H9 (cell line): Measurements from ENCODE around the gene RAP1GAP2. TPM values are rescaled to one million over a fixed set of nuclear protein-coding genes. Genes with fewer than 3 reads are reported as not detected.

ENCODE experiments used
- DNase-seq: peaks from one replicate; pipeline ENCODE4 v3.0.0-alpha.2; 2017
- H2AFZ ChIP-seq: one replicate; pipeline ENCODE4 v1.6.1; 2013; ENCODE audit warnings: mild to moderate bottlenecking, low read length, control low read depth, moderate library complexity
- H2AK5ac ChIP-seq: 2 replicates; pipeline ENCODE4 v1.6.1; 2013; ENCODE audit warnings: low read length, control low read depth, mixed read lengths; ENCODE audit not compliant: insufficient read length
- H2BK120ac ChIP-seq: one replicate; pipeline ENCODE4 v1.6.1; 2013; ENCODE audit warnings: low read depth, mild to moderate bottlenecking, low read length, control low read depth, inconsistent platforms; ENCODE audit not compliant: poor library complexity, severe bottlenecking
- H2BK12ac ChIP-seq: 2 replicates; pipeline ENCODE4 v1.6.1; 2013; ENCODE audit warnings: low read length, control low read depth, mixed read lengths, low read depth; ENCODE audit not compliant: insufficient read length
- H2BK15ac ChIP-seq: 2 replicates; pipeline ENCODE4 v1.6.1; 2013; ENCODE audit warnings: low read depth, low read length, control low read depth
- H2BK20ac ChIP-seq: one replicate; pipeline ENCODE4 v1.6.1; 2013; ENCODE audit warnings: low read depth, mild to moderate bottlenecking, low read length, control low read depth, inconsistent platforms; ENCODE audit not compliant: poor library complexity, severe bottlenecking
- H2BK5ac ChIP-seq: 2 replicates; pipeline ENCODE4 v1.6.1; 2013; ENCODE audit warnings: low read length, control low read depth, mixed read lengths; ENCODE audit not compliant: insufficient read length
- H3K14ac ChIP-seq: 2 replicates; pipeline ENCODE4 v1.6.1; 2013; ENCODE audit warnings: low read length, control low read depth; ENCODE audit not compliant: insufficient read depth
- H3K18ac ChIP-seq: 2 replicates; pipeline ENCODE4 v1.6.1; 2013; ENCODE audit warnings: low read depth, mild to moderate bottlenecking, mixed read lengths, low read length, control low read depth; ENCODE audit not compliant: insufficient read length
- H3K23ac ChIP-seq: 2 replicates; pipeline ENCODE4 v1.6.1; 2013; ENCODE audit warnings: low read length, control low read depth, mixed read lengths, low read depth; ENCODE audit not compliant: insufficient read length
- H3K23me2 ChIP-seq: 2 replicates; pipeline ENCODE4 v1.6.1; 2013; ENCODE audit warnings: low read depth, mild to moderate bottlenecking, mixed read lengths, low read length, control low read depth; ENCODE audit not compliant: insufficient read length, poor library complexity, severe bottlenecking
- H3K27ac ChIP-seq: 2 replicates; pipeline ENCODE4 v1.5.1; 2013; ENCODE audit warnings: low read length, control low read depth, mixed read lengths, low read depth; ENCODE audit not compliant: insufficient read length
- H3K27me3 ChIP-seq: 2 replicates; pipeline ENCODE4 v1.6.1; 2013; ENCODE audit warnings: low read length, control low read depth, inconsistent platforms; ENCODE audit not compliant: insufficient read depth
- H3K4ac ChIP-seq: 2 replicates; pipeline ENCODE4 v1.6.1; 2013; ENCODE audit warnings: low read depth, mild to moderate bottlenecking, control low read depth, inconsistent platforms, low read length, moderate library complexity
- H3K4me1 ChIP-seq: 2 replicates; pipeline ENCODE4 v1.6.1; 2013; ENCODE audit warnings: low read length, control low read depth, inconsistent platforms; ENCODE audit not compliant: insufficient read depth
- H3K4me2 ChIP-seq: 2 replicates; pipeline ENCODE4 v1.6.1; 2013; ENCODE audit warnings: low read length, control low read depth, mixed read lengths; ENCODE audit not compliant: insufficient read length, insufficient read depth
- H3K56ac ChIP-seq: 2 replicates; pipeline ENCODE4 v1.6.1; 2013; ENCODE audit warnings: low read depth, mild to moderate bottlenecking, mixed read lengths, low read length, control low read depth; ENCODE audit not compliant: insufficient read length
- H3K79me1 ChIP-seq: 2 replicates; pipeline ENCODE4 v1.6.1; 2013; ENCODE audit warnings: low read depth, mild to moderate bottlenecking, moderate library complexity, low read length, control low read depth, inconsistent platforms; ENCODE audit not compliant: insufficient read depth, poor library complexity, severe bottlenecking
- H3K79me2 ChIP-seq: 2 replicates; pipeline ENCODE4 v1.6.1; 2013; ENCODE audit warnings: low read length, control low read depth, inconsistent platforms; ENCODE audit not compliant: insufficient read depth
- H3K9ac ChIP-seq: 2 replicates; pipeline ENCODE4 v1.6.1; 2013; ENCODE audit warnings: low read length, control low read depth, mixed read lengths; ENCODE audit not compliant: insufficient read length; ENCODE audit errors: extremely low read depth
- H3K9me3 ChIP-seq: one replicate; pipeline ENCODE4 v1.6.1; 2013; ENCODE audit warnings: low read depth, low read length, inconsistent platforms; ENCODE audit not compliant: control insufficient read depth
- H3T11ph ChIP-seq: one replicate; pipeline ENCODE4 v1.6.1; 2013; ENCODE audit warnings: mild to moderate bottlenecking, low read length, control low read depth, inconsistent platforms
- H4K20me1 ChIP-seq: one replicate; pipeline ENCODE4 v1.6.1; 2013; ENCODE audit not compliant: control insufficient read depth, insufficient read length, insufficient read depth
- H4K5ac ChIP-seq: 2 replicates; pipeline ENCODE4 v1.6.1; 2013; ENCODE audit warnings: low read depth, mild to moderate bottlenecking, mixed read lengths, low read length, control low read depth; ENCODE audit not compliant: insufficient read length
- H4K8ac ChIP-seq: replicated peaks from 2 replicates; pipeline ENCODE4 v1.6.1; 2013; ENCODE audit warnings: low read length, control low read depth, mixed read lengths, low read depth; ENCODE audit not compliant: insufficient read length
- H4K91ac ChIP-seq: 2 replicates; pipeline ENCODE4 v1.6.1; 2013; ENCODE audit warnings: low read depth, mild to moderate bottlenecking, moderate library complexity, mixed read lengths, low read length, control low read depth; ENCODE audit not compliant: insufficient read length
- H3K27ac Mint-ChIP-seq, 3 experiments: 2 replicates in 2 of 3; 3 replicates in 1 of 3; pipeline ENCODE4 v1.8.0; 2020 to 2021; ENCODE audit warnings: mixed read lengths in 3 of 3, mild to moderate bottlenecking in 1 of 3, moderate library complexity in 1 of 3
- H3K27me3 Mint-ChIP-seq: 2 replicates; pipeline ENCODE4 v1.8.0; 2021; ENCODE audit warnings: low read depth, mild to moderate bottlenecking, moderate library complexity, mixed read lengths
- H3K36me3 Mint-ChIP-seq, 3 experiments: 2 replicates in 2 of 3; 3 replicates in 1 of 3; pipeline ENCODE4 v1.8.0; 2020 to 2021; ENCODE audit warnings: low read depth in 3 of 3, mixed read lengths in 3 of 3; ENCODE audit not compliant: insufficient read depth in 1 of 3
- H3K4me1 Mint-ChIP-seq, 2 experiments: 2 replicates each; pipeline ENCODE4 v1.8.0; 2020; ENCODE audit warnings: mixed read lengths in 2 of 2
- H3K4me3 Mint-ChIP-seq, 2 experiments: 2 replicates in 1 of 2; 3 replicates in 1 of 2; pipeline ENCODE4 v1.8.0; 2020 to 2021; ENCODE audit warnings: mild to moderate bottlenecking in 2 of 2, mixed read lengths in 2 of 2, moderate library complexity in 1 of 2
- H3K9me3 Mint-ChIP-seq, 2 experiments: 2 replicates in 1 of 2; 3 replicates in 1 of 2; pipeline ENCODE4 v1.8.0; 2020; ENCODE audit warnings: mild to moderate bottlenecking in 2 of 2, mixed read lengths in 2 of 2, moderate library complexity in 1 of 2
- WGBS: extraction: QIAGEN DNeasy Blood & Tissue Kit; methylation state at CpG from one replicate; pipeline ENCODE4 v1.1.7; 2013; ENCODE audit warnings: missing lambda C conversion rate, low lambda C conversion rate, mixed read lengths; ENCODE audit not compliant: insufficient read length; ENCODE audit errors: extremely low coverage; 5-methylcytosine and 5-hydroxymethylcytosine counted together
- total RNA-seq: library from RNA; stranded (reverse); gene quantifications from 2 replicates; pipeline ENCODE4 v1.2.1, GENCODE V29; 2021
- TF ChIP-seq, protein P1 (sequence below): fragments of 200-600 bp; sonication (generic); conservative IDR thresholded peaks from 3 replicates; pipeline ENCODE4 v1.8.0; 2021; ENCODE audit warnings: antibody characterized with exemption, mild to moderate bottlenecking

The RAP1GAP2 gene
- total RNA-seq, 1 experiment from 2014 or later: 33.8 TPM

GRCh38 chr17:2924211-2924610, 128.0 kb downstream of the RAP1GAP2 start:
- Histone ChIP-seq H2AFZ (no peak overlapping the region), H3K18ac (peak overlapping the region; percentile 54), H3K27me3 (no peaks in the 10 kb centered on the region), H2BK5ac (no peak overlapping the region), H2BK15ac (no peak overlapping the region), H3K9ac (no peak overlapping the region), H2AK5ac (no peak overlapping the region), H2BK12ac (no peak overlapping the region), H3T11ph (no peak overlapping the region), H3K23me2 (no peaks in the 10 kb centered on the region), H3K4me2 (peak overlapping the region; percentile 41), H3K27ac (no peak overlapping the region), H4K5ac (no peak overlapping the region), H2BK20ac (no peak overlapping the region), H4K8ac (no peak overlapping the region), H3K79me2 (no peaks in the 10 kb centered on the region; the same call in 1 of the 2 replicates), H3K23ac (no peak overlapping the region), H3K79me1 (no peaks in the 10 kb centered on the region), H2BK120ac (no peak overlapping the region), H4K91ac (no peak overlapping the region), H3K4me1 (peaks cover 6% of the 10 kb centered on the region; the same call in 1 of the 2 replicates), H3K9me3 (no peaks in the 10 kb centered on the region), H4K20me1 (no peaks in the 10 kb centered on the region), H3K14ac (no peak overlapping the region; the same call in 1 of the 2 replicates), H3K56ac (no peak overlapping the region), H3K4ac (no peak overlapping the region)
- H3K9me3 Mint-ChIP-seq: no peaks in the 10 kb centered on the region
- H3K27ac Mint-ChIP-seq: peak overlapping the region in 1 of 3 experiments; percentile 73; a peak in 1 of 7 replicates
- H3K36me3 Mint-ChIP-seq: peaks cover 2 to 18% (median 12%) of the 10 kb centered on the region in 3 experiments; a peak in 6 of 7 replicates
- no peak for DNase-seq
- H3K4me1 Mint-ChIP-seq: peaks cover 22 to 24% of the 10 kb centered on the region in 2 experiments
- TF ChIP-seq, protein P1, sequence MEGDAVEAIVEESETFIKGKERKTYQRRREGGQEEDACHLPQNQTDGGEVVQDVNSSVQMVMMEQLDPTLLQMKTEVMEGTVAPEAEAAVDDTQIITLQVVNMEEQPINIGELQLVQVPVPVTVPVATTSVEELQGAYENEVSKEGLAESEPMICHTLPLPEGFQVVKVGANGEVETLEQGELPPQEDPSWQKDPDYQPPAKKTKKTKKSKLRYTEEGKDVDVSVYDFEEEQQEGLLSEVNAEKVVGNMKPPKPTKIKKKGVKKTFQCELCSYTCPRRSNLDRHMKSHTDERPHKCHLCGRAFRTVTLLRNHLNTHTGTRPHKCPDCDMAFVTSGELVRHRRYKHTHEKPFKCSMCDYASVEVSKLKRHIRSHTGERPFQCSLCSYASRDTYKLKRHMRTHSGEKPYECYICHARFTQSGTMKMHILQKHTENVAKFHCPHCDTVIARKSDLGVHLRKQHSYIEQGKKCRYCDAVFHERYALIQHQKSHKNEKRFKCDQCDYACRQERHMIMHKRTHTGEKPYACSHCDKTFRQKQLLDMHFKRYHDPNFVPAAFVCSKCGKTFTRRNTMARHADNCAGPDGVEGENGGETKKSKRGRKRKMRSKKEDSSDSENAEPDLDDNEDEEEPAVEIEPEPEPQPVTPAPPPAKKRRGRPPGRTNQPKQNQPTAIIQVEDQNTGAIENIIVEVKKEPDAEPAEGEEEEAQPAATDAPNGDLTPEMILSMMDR: no peak
- 100% methylated on average over 1 of the region's 10 CpGs for WGBS
- no peaks in the 10 kb centered on the region; the same call in 1 of the 2 replicates for H3K27me3 Mint-ChIP-seq
- peak overlapping the region in 1 of 2 experiments; percentile 7; a peak in 1 of 5 replicates for H3K4me3 Mint-ChIP-seq
